HepG2 (cell line): ENCODE measurements around the gene MAT2A. TPM values are rescaled to one million over a fixed set of nuclear protein-coding genes. Genes with fewer than 3 reads are reported as not detected.

Source experiments
- ARHGAP35 ChIP-seq: sonication (generic); formaldehyde crosslinking; IDR thresholded peaks from 2 replicates; pipeline ENCODE4 v1.9.0; 2022; ENCODE audit warnings: mild to moderate bottlenecking, inconsistent platforms, moderate library complexity, missing genetic modification reagents, borderline replicate concordance
- CHD2 ChIP-seq: IDR thresholded peaks from 2 replicates; pipeline ENCODE4 v1.6.1; 2011; ENCODE audit warnings: low read depth, low read length, improper control_type of control experiment
- CSRNP1 ChIP-seq: sonication (generic); formaldehyde crosslinking; IDR thresholded peaks from 2 replicates; pipeline ENCODE4 v1.8.1; 2023; ENCODE audit warnings: mild to moderate bottlenecking, missing genetic modification reagents
- MAFF ChIP-seq: IDR thresholded peaks from 2 replicates; pipeline ENCODE4 v1.6.1; 2011; ENCODE audit warnings: low read depth, low read length, improper control_type of control experiment
- MYPOP ChIP-seq: sonication (generic); formaldehyde crosslinking; IDR thresholded peaks from 2 replicates; pipeline ENCODE4 v1.8.1; 2023; ENCODE audit warnings: mild to moderate bottlenecking, moderate library complexity, missing genetic modification reagents
- NFIC ChIP-seq: IDR thresholded peaks from 2 replicates; pipeline ENCODE4 v1.6.1; 2012; ENCODE audit warnings: mild to moderate bottlenecking, low read length, inconsistent platforms
- NFKB2 ChIP-seq: sonication (generic); formaldehyde crosslinking; IDR thresholded peaks from 2 replicates; pipeline ENCODE4 v1.4.0; 2020; ENCODE audit warnings: missing genetic modification reagents, borderline replicate concordance
- NR2C2 ChIP-seq: sonication (generic); formaldehyde crosslinking; IDR thresholded peaks from 2 replicates; pipeline ENCODE4 v1.4.0; 2020; ENCODE audit warnings: missing genetic modification reagents, mild to moderate bottlenecking, moderate library complexity, borderline replicate concordance
- PLRG1 ChIP-seq: fragments of 450-650 bp; conservative IDR thresholded peaks from 2 replicates; pipeline ENCODE4 v1.6.1; 2016
- SKI ChIP-seq: fragments of 450-650 bp; IDR thresholded peaks from one replicate; pipeline ENCODE4 v1.6.1; 2018; ENCODE audit warnings: mild to moderate bottlenecking; ENCODE audit not compliant: partially characterized antibody
- SP1 ChIP-seq, 2 experiments: fragments of 450-650 bp in 1 of 2; sonication (generic) in 1 of 2; formaldehyde crosslinking in 1 of 2; IDR thresholded peaks; 2 replicates each; pipeline versions ENCODE4 v1.4.0 to v1.6.1; 2016 to 2020; ENCODE audit warnings: missing genetic modification reagents in 1 of 2
- TERF1 ChIP-seq: sonication (generic); formaldehyde crosslinking; IDR thresholded peaks from 2 replicates; pipeline ENCODE4 v1.8.0; 2022; ENCODE audit warnings: mild to moderate bottlenecking, missing genetic modification reagents, moderate library complexity
- TIGD3 ChIP-seq: sonication (generic); formaldehyde crosslinking; IDR thresholded peaks from 2 replicates; pipeline ENCODE4 v1.5.1; 2020; ENCODE audit warnings: mild to moderate bottlenecking, missing genetic modification reagents, borderline replicate concordance
- ZBTB2 ChIP-seq: sonication (generic); formaldehyde crosslinking; IDR thresholded peaks from 2 replicates; pipeline ENCODE4 v1.8.0; 2022; ENCODE audit warnings: low read depth, missing genetic modification reagents
- ZBTB8A ChIP-seq: sonication (generic); formaldehyde crosslinking; IDR thresholded peaks from 2 replicates; pipeline ENCODE4 v1.4.0; 2020; ENCODE audit warnings: mild to moderate bottlenecking, low read depth, missing genetic modification reagents, borderline replicate concordance
- ZMYM2 ChIP-seq: sonication (generic); formaldehyde crosslinking; IDR thresholded peaks from 2 replicates; pipeline ENCODE4 v1.8.0; 2022; ENCODE audit warnings: mild to moderate bottlenecking, missing genetic modification reagents
- ZNF326 ChIP-seq: sonication (generic); formaldehyde crosslinking; IDR thresholded peaks from 2 replicates; pipeline ENCODE4 v1.4.0; 2020; ENCODE audit warnings: missing genetic modification reagents, borderline replicate concordance
- ZNF549 ChIP-seq: sonication (generic); formaldehyde crosslinking; IDR thresholded peaks from 2 replicates; pipeline ENCODE4 v1.5.0; 2020; ENCODE audit warnings: missing genetic modification reagents
- ZNF780A ChIP-seq: sonication (generic); formaldehyde crosslinking; IDR thresholded peaks from 2 replicates; pipeline ENCODE4 v1.8.0; 2022; ENCODE audit warnings: mild to moderate bottlenecking, missing genetic modification reagents, moderate library complexity
- ZSCAN5A ChIP-seq: sonication (generic); formaldehyde crosslinking; IDR thresholded peaks from 2 replicates; pipeline ENCODE4 v1.8.0; 2022; ENCODE audit warnings: mild to moderate bottlenecking, missing genetic modification reagents, borderline replicate concordance
- polyA plus RNA-seq, 8 experiments: library from polyadenylated mRNA; depleted of rRNA in 3 of 8; stranded (reverse) in 7 of 8; unstranded in 1 of 8; fragments of >200 nt; fragmentation: Illumina TruSeq in 4 of 8; extraction: Trizol in 4 of 8; gene quantifications; 2 replicates each; pipeline versions ENCODE4 v1.2.1 to v1.2.3, GENCODE V29; 2011 to 2016; ENCODE audit warnings: low read depth in 4 of 8, missing spikeins in 1 of 8, mixed read lengths in 1 of 8; ENCODE audit not compliant: insufficient read depth in 1 of 8
- total RNA-seq, 5 experiments: library from RNA; depleted of rRNA; stranded (reverse); fragments of >200 nt; fragmentation: Illumina TruSeq; extraction: Trizol; gene quantifications; 2 replicates each; pipeline ENCODE4 v1.2.3, GENCODE V29; 2016; ENCODE audit warnings: low read depth in 1 of 5

Gene MAT2A
- total and polyA plus RNA-seq, 2 of the 13 experiments (the other 11 are each of a cell fraction or from before 2014, with no cell fraction given) = 155 to 331 TPM

- no peak for TF ChIP-seq NFIC
- peak; percentile 23; the same call in 1 of the 2 replicates for TF ChIP-seq CSRNP1 (CRISPR knock-in tag)
- TF ChIP-seq MYPOP = no peak; the same call in 1 of the 2 replicates
- TF ChIP-seq ARHGAP35 (CRISPR knock-in tag) = no peak; the same call in 1 of the 2 replicates
- TF ChIP-seq TIGD3 (CRISPR knock-in tag) = no peak; the same call in 1 of the 2 replicates
- TF ChIP-seq ZSCAN5A (CRISPR knock-in tag) = no peak
- no peak; the same call in 1 of the 2 replicates for TF ChIP-seq CHD2
- TF ChIP-seq ZNF549 = no peak
- no peak for TF ChIP-seq SKI
- TF ChIP-seq SP1 (IDR thresholded peaks at IDR 0.05) = no peak
- TF ChIP-seq SP1 (CRISPR knock-in tag; IDR thresholded peaks at IDR 0.05) = peak; percentile 47
- TF ChIP-seq ZBTB8A (CRISPR knock-in tag) = peak; percentile 51; the same call in 1 of the 2 replicates
- 0 out of 2 replicates have a peak, but pooled peaks have one; percentile 88 for TF ChIP-seq TERF1
- peak; percentile 44 for TF ChIP-seq NR2C2 (CRISPR knock-in tag)
- no peak for TF ChIP-seq PLRG1
- no peak for TF ChIP-seq ZNF326
- peak; percentile 65 for TF ChIP-seq ZBTB2 (CRISPR knock-in tag)
- TF ChIP-seq NFKB2 = peak; percentile 54
- no peak for TF ChIP-seq MAFF
- peak; percentile 81; the same call in 1 of the 2 replicates for TF ChIP-seq ZMYM2 (CRISPR knock-in tag)
- no peak; the same call in 1 of the 2 replicates for TF ChIP-seq ZNF780A (CRISPR knock-in tag)
These were observed 579 bp downstream of the MAT2A start (continued) for GRCh38 chr2:85539361-85540132.
